GM18498 (cell line): ENCODE data around the gene ITPR3.

Experiments used
- ATAC-seq: cut with Tn5 transposase; IDR thresholded peaks from one replicate; pipeline ENCODE4 v1.9.1; 2021; ENCODE audit warnings: mild to moderate bottlenecking, moderate library complexity; ENCODE audit not compliant: unreplicated experiment

ITPR3 gene

GRCh38 chr6:33620856-33621710 is at the start of gene ITPR3:
ITPR3 (plus strand) TSS chr6:33621322; CDS start chr6:33621603, 281 bp downstream.
- peak; percentile 77 for ATAC-seq

GRCh38 chr6:33571637-33572316 is 49.3 kb upstream of the ITPR3 start:
- ATAC-seq, result no peak

GRCh38 chr6:33575211-33575610 is 45.9 kb upstream of the ITPR3 start:
- ATAC-seq, result no peak

GRCh38 chr6:33576668-33577067 is 44.5 kb upstream of the ITPR3 start:
- ATAC-seq, result no peak

GRCh38 chr6:33577106-33577535 is 44.0 kb upstream of the ITPR3 start:
- no peak for ATAC-seq

- ATAC-seq, result no peak
These were observed 43.4 kb upstream of the ITPR3 start for GRCh38 chr6:33577718-33578117.

GRCh38 chr6:33578164-33578563 is 43.0 kb upstream of the ITPR3 start:
- ATAC-seq, result no peak

- no peak for ATAC-seq
These were observed 42.5 kb upstream of the ITPR3 start for GRCh38 chr6:33578588-33579011.

GRCh38 chr6:33579828-33580714 is 41.1 kb upstream of the ITPR3 start, which contains the start of gene BAK1:
BAK1 (minus strand) TSS chr6:33580276; CDS start chr6:33577604, 2,672 bp downstream.
- peak; percentile 90 for ATAC-seq

GRCh38 chr6:33581186-33581585 is 39.9 kb upstream of the ITPR3 start:
- ATAC-seq, result no peak

- no peak for ATAC-seq
These were observed 37.4 kb upstream of the ITPR3 start for GRCh38 chr6:33583591-33584155.

GRCh38 chr6:33584700-33585402 is 36.3 kb upstream of the ITPR3 start:
- no peak for ATAC-seq

GRCh38 chr6:33585403-33586107 is 35.6 kb upstream of the ITPR3 start:
- ATAC-seq, result peak; percentile 69

- ATAC-seq, result no peak
These were observed 34.9 kb upstream of the ITPR3 start for GRCh38 chr6:33586108-33586640.

- ATAC-seq, result no peak
These were observed 33.6 kb upstream of the ITPR3 start for GRCh38 chr6:33587529-33587928.

GRCh38 chr6:33588894-33589293 is 32.2 kb upstream of the ITPR3 start:
- no peak for ATAC-seq

- no peak for ATAC-seq
These were observed 31.8 kb upstream of the ITPR3 start for GRCh38 chr6:33589392-33589730.

GRCh38 chr6:33589731-33590530 is 31.2 kb upstream of the ITPR3 start:
- no peak for ATAC-seq
